H1 (cell line): ENCODE results near the gene BRD8. TPM values are rescaled to one million over a fixed set of nuclear protein-coding genes. Genes with fewer than 3 reads are reported as not detected.

Source experiments
- CTCF ChIA-PET: fragments of 300-600 bp; sonication (Branson Sonifier 250); formaldehyde crosslinking; loops from one replicate; lab custom pipeline; 2021; ENCODE audit not compliant: partially characterized antibody; lab: Charles Lee
- POLR2A ChIA-PET: fragments of 300-600 bp; sonication (Branson Sonifier 250); formaldehyde crosslinking; loops from one replicate; lab custom pipeline; 2021; ENCODE audit warnings: inconsistent platforms; ENCODE audit not compliant: partially characterized antibody; lab: Charles Lee
- DNase-seq, 2 experiments: peaks; one replicate each; pipeline versions ENCODE4 v3.0.0 to v3.0.0-alpha.2; 2010 to 2022; ENCODE audit warnings: low spot score in 2 of 2, low read depth in 1 of 2, mixed read lengths in 1 of 2
- FAIRE-seq: peaks from 2 replicates; lab custom pipeline; 2011; peaks lifted over from hg19 to GRCh38; lab: Jason Lieb, UNC
- H2AFZ ChIP-seq: 2 replicates; pipeline ENCODE4 v1.8.1; 2012; ENCODE audit warnings: low read length, inconsistent platforms
- H2AK5ac ChIP-seq: 2 replicates; pipeline ENCODE4 v1.6.1; 2013; ENCODE audit warnings: low read depth, low read length
- H2BK120ac ChIP-seq: replicated peaks from 2 replicates; pipeline ENCODE3; 2013; ENCODE audit warnings: low read depth, low read length, inconsistent platforms
- H2BK12ac ChIP-seq: 2 replicates; pipeline ENCODE4 v1.6.1; 2013; ENCODE audit warnings: low read depth, low read length
- H2BK15ac ChIP-seq: 2 replicates; pipeline ENCODE4 v1.6.1; 2013; ENCODE audit warnings: low read length
- H2BK20ac ChIP-seq: 2 replicates; pipeline ENCODE4 v1.6.1; 2013; ENCODE audit warnings: low read length
- H2BK5ac ChIP-seq: 2 replicates; pipeline ENCODE4 v1.6.1; 2013; ENCODE audit warnings: low read depth, low read length
- H3K14ac ChIP-seq: 2 replicates; pipeline ENCODE4 v1.6.1; 2013; ENCODE audit warnings: inconsistent platforms; ENCODE audit not compliant: insufficient read length
- H3K18ac ChIP-seq: 2 replicates; pipeline ENCODE4 v1.6.1; 2013; ENCODE audit warnings: low read length; ENCODE audit errors: extremely low read depth
- H3K23ac ChIP-seq: 2 replicates; pipeline ENCODE4 v1.6.1; 2013; ENCODE audit warnings: inconsistent platforms; ENCODE audit not compliant: insufficient read length
- H3K23me2 ChIP-seq: 2 replicates; pipeline ENCODE4 v1.6.1; 2013; ENCODE audit warnings: low read depth, low read length
- H3K27ac ChIP-seq: 2 replicates; pipeline ENCODE4 v1.6.1; 2011; ENCODE audit warnings: low read depth, low read length, inconsistent platforms
- H3K27me3 ChIP-seq, 4 experiments: replicated peaks in 1 of 4; 1 replicate in 1 of 4; 2 replicates in 3 of 4; pipeline versions ENCODE4 v1.6.1 to v1.8.1; 2011 to 2013; ENCODE audit warnings: low read length in 3 of 4, mild to moderate bottlenecking in 3 of 4, inconsistent platforms in 2 of 4, mixed read lengths in 2 of 4, moderate library complexity in 1 of 4; ENCODE audit not compliant: control insufficient read depth in 3 of 4, insufficient read depth in 3 of 4; ENCODE audit errors: extremely low read depth in 1 of 4
- H3K36me3 ChIP-seq, 4 experiments: 2 replicates each; pipeline versions ENCODE4 v1.6.1 to v1.8.1; 2011 to 2013; ENCODE audit warnings: mild to moderate bottlenecking in 4 of 4, low read length in 3 of 4, moderate library complexity in 2 of 4, control low read depth in 1 of 4, inconsistent platforms in 1 of 4; ENCODE audit not compliant: insufficient read depth in 4 of 4, control insufficient read depth in 2 of 4
- H3K4ac ChIP-seq: replicated peaks from 2 replicates; pipeline ENCODE3; 2013; ENCODE audit warnings: low read length, low read depth, mixed read lengths, inconsistent platforms; ENCODE audit not compliant: insufficient read length
- H3K4me1 ChIP-seq, 4 experiments: replicated peaks in 1 of 4; 1 replicate in 1 of 4; 2 replicates in 3 of 4; pipeline versions ENCODE4 v1.6.1 to v1.8.1; 2011 to 2013; ENCODE audit warnings: low read length in 3 of 4, inconsistent platforms in 2 of 4, mixed read lengths in 1 of 4; ENCODE audit not compliant: insufficient read depth in 4 of 4, control insufficient read depth in 3 of 4
- H3K4me2 ChIP-seq, 2 experiments: 2 replicates each; pipeline versions ENCODE4 v1.6.1 to v1.8.1; 2011 to 2013; ENCODE audit warnings: low read depth in 2 of 2, low read length in 2 of 2, control low read depth in 1 of 2, inconsistent platforms in 1 of 2, mild to moderate bottlenecking in 1 of 2; ENCODE audit not compliant: insufficient read depth in 1 of 2
- H3K4me3 ChIP-seq, 4 experiments: fragments of 200-600, 300-600 bp in 1 of 4; sonication (generic), shearing (Covaris generic), sonication (Bioruptor Twin) in 1 of 4; 2 replicates each; pipeline versions ENCODE4 v1.5.1 to v1.8.1; 2011 to 2016; ENCODE audit warnings: low read length in 4 of 4, low read depth in 3 of 4, control low read depth in 2 of 4, inconsistent platforms in 2 of 4, mild to moderate bottlenecking in 2 of 4, mixed read lengths in 1 of 4, moderate library complexity in 1 of 4; ENCODE audit not compliant: insufficient read depth in 2 of 4; ENCODE audit errors: extremely low read depth in 1 of 4
- H3K56ac ChIP-seq: replicated peaks from 2 replicates; pipeline ENCODE3; 2013; ENCODE audit warnings: low read depth, mild to moderate bottlenecking, mixed read lengths, low read length, inconsistent platforms; ENCODE audit not compliant: insufficient read length
- H3K79me1 ChIP-seq: 2 replicates; pipeline ENCODE4 v1.6.1; 2013; ENCODE audit warnings: low read depth, low read length, control low read depth
- H3K79me2 ChIP-seq, 2 experiments: 2 replicates each; pipeline versions ENCODE4 v1.6.1 to v1.8.1; 2012 to 2013; ENCODE audit warnings: low read length in 2 of 2, mild to moderate bottlenecking in 2 of 2, inconsistent platforms in 1 of 2; ENCODE audit not compliant: insufficient read depth in 2 of 2, control insufficient read depth in 1 of 2
- H3K9ac ChIP-seq, 4 experiments: replicated peaks in 1 of 4; 1 replicate in 1 of 4; 2 replicates in 3 of 4; pipeline versions ENCODE4 v1.6.1 to v1.8.1; 2011 to 2013; ENCODE audit warnings: low read depth in 3 of 4, low read length in 3 of 4, control low read depth in 2 of 4, mild to moderate bottlenecking in 2 of 4, moderate library complexity in 2 of 4, inconsistent platforms in 1 of 4; ENCODE audit errors: extremely low read depth in 1 of 4
- H3K9me3 ChIP-seq, 2 experiments: 2 replicates each; pipeline versions ENCODE4 v1.6.1 to v1.8.1; 2012 to 2013; ENCODE audit warnings: mild to moderate bottlenecking in 2 of 2, moderate library complexity in 2 of 2, control low read depth in 1 of 2, inconsistent platforms in 1 of 2, low read depth in 1 of 2, low read length in 1 of 2, mixed read lengths in 1 of 2; ENCODE audit not compliant: insufficient read depth in 2 of 2
- H4K20me1 ChIP-seq, 2 experiments: replicated peaks in 1 of 2; 2 replicates each; pipeline versions ENCODE3 to v1.8.1; 2011 to 2013; ENCODE audit warnings: inconsistent platforms in 2 of 2, low read length in 2 of 2, mild to moderate bottlenecking in 1 of 2; ENCODE audit not compliant: insufficient read depth in 2 of 2, control insufficient read depth in 1 of 2
- H4K5ac ChIP-seq: 2 replicates; pipeline ENCODE4 v1.6.1; 2013; ENCODE audit warnings: low read length, low read depth, mixed read lengths, inconsistent platforms; ENCODE audit not compliant: insufficient read length
- H4K8ac ChIP-seq: 2 replicates; pipeline ENCODE4 v1.8.0; 2013; ENCODE audit warnings: mild to moderate bottlenecking, moderate library complexity, low read length, inconsistent platforms; ENCODE audit not compliant: insufficient read depth; ENCODE audit errors: extremely low read depth
- H4K91ac ChIP-seq: replicated peaks from 2 replicates; pipeline ENCODE3; 2013; ENCODE audit warnings: low read length, mixed read lengths, inconsistent platforms; ENCODE audit not compliant: insufficient read length
- ASH2L ChIP-seq: fragments of 200-600, 300-600 bp; sonication (generic); IDR thresholded peaks from one replicate; pipeline ENCODE4 v1.7.1; 2017; ENCODE audit warnings: low read length
- ATF2 ChIP-seq: IDR thresholded peaks from 2 replicates; pipeline ENCODE4 v1.6.1; 2012; ENCODE audit warnings: low read length, inconsistent platforms
- BACH1 ChIP-seq: IDR thresholded peaks from 2 replicates; pipeline ENCODE4 v1.6.1; 2012; ENCODE audit warnings: low read length, improper control_type of control experiment
- CHD2 ChIP-seq: IDR thresholded peaks from 2 replicates; pipeline ENCODE4 v1.6.1; 2012; ENCODE audit warnings: low read length, improper control_type of control experiment
- E2F6 ChIP-seq: IDR thresholded peaks from 2 replicates; pipeline ENCODE4 v1.6.1; 2012; ENCODE audit warnings: inconsistent platforms
- GABPA ChIP-seq: IDR thresholded peaks from 2 replicates; pipeline ENCODE4 v1.6.1; 2011; ENCODE audit warnings: mild to moderate bottlenecking, low read length, moderate library complexity, borderline replicate concordance; ENCODE audit not compliant: insufficient read depth
- POLR2AphosphoS5 ChIP-seq: IDR thresholded peaks from 2 replicates; pipeline ENCODE4 v1.6.1; 2011; ENCODE audit warnings: low read depth, low read length
- SAP30 ChIP-seq: fragments of 300-600 bp; sonication (generic); IDR thresholded peaks from 2 replicates; pipeline ENCODE4 v1.7.1; 2012; ENCODE audit warnings: low read length, moderate library complexity, mild to moderate bottlenecking, inconsistent platforms; ENCODE audit not compliant: insufficient read depth, insufficient replicate concordance
- SP1 ChIP-seq: IDR thresholded peaks from 2 replicates; pipeline ENCODE4 v1.6.1; 2011; ENCODE audit warnings: low read depth, low read length
- WGBS, 2 experiments: shearing (Covaris generic) in 1 of 2; methylation state at CpG; one replicate each; pipeline versions ENCODE4 v1.1.6 to v1.1.7; 2013 to 2015; ENCODE audit warnings: low lambda C conversion rate in 2 of 2, mixed read lengths in 2 of 2, inconsistent platforms in 1 of 2, low coverage in 1 of 2, missing lambda C conversion rate in 1 of 2; ENCODE audit not compliant: insufficient replicate concordance in 2 of 2, insufficient coverage in 1 of 2, insufficient read length in 1 of 2; ENCODE audit errors: extremely low coverage in 1 of 2, missing lambda C conversion rate in 1 of 2; 5-methylcytosine and 5-hydroxymethylcytosine counted together
- polyA plus RNA-seq, 7 experiments: library from polyadenylated mRNA; depleted of rRNA in 3 of 7; stranded (reverse) in 5 of 7; unstranded in 2 of 7; fragments of >200 nt in 5 of 7; fragments of 200-250 nt in 2 of 7; gene quantifications; 1 replicate in 5 of 7; 2 replicates in 1 of 7; 4 replicates in 1 of 7; pipeline versions ENCODE4 v1.2.1 to v1.2.3, GENCODE V29; 2011 to 2013; ENCODE audit warnings: missing spikeins in 2 of 7, mixed read lengths in 2 of 7
- total RNA-seq: library from RNA; stranded (reverse); fragmentation: NEBNext Ultra II Directional; extraction: Animal tissue kit (Norgen Biotek cat#: 25700); gene quantifications from 2 replicates; pipeline ENCODE4 v1.2.1, GENCODE V29; 2021

The BRD8 gene
- total and polyA plus RNA-seq, 2 of the 8 experiments (the other 6 are each of a cell fraction or from before 2014, with no cell fraction given): 37.8 to 75.8 TPM

- no peak overlapping the region for H2AK5ac ChIP-seq
- peak in 1 of 2 experiments; percentile 55 for DNase-seq
- H3K4ac ChIP-seq: no peak overlapping the region
- H3K56ac ChIP-seq: no peak overlapping the region
- no peaks in the 10 kb centered on the region for H3K9me3 ChIP-seq
- H4K8ac ChIP-seq: no peak overlapping the region
- 0 out of 2 replicates have a peak overlapping the region, but pooled peaks have one; percentile 4 for H2BK12ac ChIP-seq
- peak overlapping the region; percentile 9; the same call in 1 of the 2 replicates for H3K18ac ChIP-seq
- no peak overlapping the region for H4K5ac ChIP-seq
- H3K23ac ChIP-seq: no peak overlapping the region
- CTCF ChIA-PET: interaction anchor here (1.4 to 5.6 kb wide), 3 partner anchors 15 to 31 kb away, joined by 3 to 35 read pairs (median 4); no protein-coding TSS in a partner anchor
- FAIRE-seq: peak; percentile 88
- no peaks in the 10 kb centered on the region; the same call in 1 of the 2 replicates for H3K79me1 ChIP-seq
- H2AFZ ChIP-seq: no peak overlapping the region
- no peaks in the 10 kb centered on the region for H3K36me3 ChIP-seq
- H3K27ac ChIP-seq: no peak overlapping the region
- H3K79me2 ChIP-seq: no peaks in the 10 kb centered on the region
- peaks cover 46 to 74% (median 65%) of the 10 kb centered on the region in 4 experiments for H3K27me3 ChIP-seq
- no peak overlapping the region for H2BK120ac ChIP-seq
- peak overlapping the region; percentile 58 to 63 for H3K4me2 ChIP-seq
- WGBS, 2 experiments: 11% methylated on average over 4 of the region's 4 CpGs; no CpG with 5 or more reads in 1 of the 2 experiments
- no peak overlapping the region for H4K91ac ChIP-seq
- no peak overlapping the region for H2BK15ac ChIP-seq
- H3K4me1 ChIP-seq: peaks cover 13 to 27% (median 26%) of the 10 kb centered on the region in 4 experiments
- no peak overlapping the region for H3K14ac ChIP-seq
- H3K23me2 ChIP-seq: peaks cover 2% of the 10 kb centered on the region; the same call in 1 of the 2 replicates
- no peak overlapping the region for H3K9ac ChIP-seq
- H4K20me1 ChIP-seq: peaks cover 2 to 3% of the 10 kb centered on the region in 2 experiments
- POLR2A ChIA-PET: interaction anchor here (0.9 to 1.5 kb wide), 3 partner anchors 8 to 14 kb away, joined by 3 to 4 read pairs (median 4); no protein-coding TSS in a partner anchor
- no peak overlapping the region; the same call in 1 of the 2 replicates for H2BK5ac ChIP-seq
- H2BK20ac ChIP-seq: no peak overlapping the region
- H3K4me3 ChIP-seq: peak overlapping the region in 1 of 4 experiments; percentile 48; a peak in 3 of 8 replicates
- no peak for TF ChIP-seq BACH1
- TF ChIP-seq CHD2: no peak
- TF ChIP-seq POLR2AphosphoS5: peak; percentile 92
- no peak for TF ChIP-seq GABPA
- TF ChIP-seq E2F6: no peak
- TF ChIP-seq ATF2: 0 out of 2 replicates have a peak, but pooled peaks have one; percentile 52
- TF ChIP-seq ASH2L: peak; percentile 66
- no peak for TF ChIP-seq SAP30
- TF ChIP-seq SP1: peak; percentile 61; the same call in 1 of the 2 replicates
Measured at GRCh38 chr5:138095100-138095907, 83.1 kb downstream of the BRD8 start.
